Inferior parietal cortex (tissue), 1 donor: ENCODE data around the gene RNU1-2.
"Not testable (repeated sequence)": the region's sequence is repeated elsewhere in the genome, so short reads cannot be mapped to it uniquely, and the experiment has no call there.

Source experiments
- DNase-seq: peaks from one replicate; pipeline ENCODE4 v3.0.0-alpha.2; 2016; ENCODE audit errors: extremely low spot score

RNU1-2 gene

DNA sequence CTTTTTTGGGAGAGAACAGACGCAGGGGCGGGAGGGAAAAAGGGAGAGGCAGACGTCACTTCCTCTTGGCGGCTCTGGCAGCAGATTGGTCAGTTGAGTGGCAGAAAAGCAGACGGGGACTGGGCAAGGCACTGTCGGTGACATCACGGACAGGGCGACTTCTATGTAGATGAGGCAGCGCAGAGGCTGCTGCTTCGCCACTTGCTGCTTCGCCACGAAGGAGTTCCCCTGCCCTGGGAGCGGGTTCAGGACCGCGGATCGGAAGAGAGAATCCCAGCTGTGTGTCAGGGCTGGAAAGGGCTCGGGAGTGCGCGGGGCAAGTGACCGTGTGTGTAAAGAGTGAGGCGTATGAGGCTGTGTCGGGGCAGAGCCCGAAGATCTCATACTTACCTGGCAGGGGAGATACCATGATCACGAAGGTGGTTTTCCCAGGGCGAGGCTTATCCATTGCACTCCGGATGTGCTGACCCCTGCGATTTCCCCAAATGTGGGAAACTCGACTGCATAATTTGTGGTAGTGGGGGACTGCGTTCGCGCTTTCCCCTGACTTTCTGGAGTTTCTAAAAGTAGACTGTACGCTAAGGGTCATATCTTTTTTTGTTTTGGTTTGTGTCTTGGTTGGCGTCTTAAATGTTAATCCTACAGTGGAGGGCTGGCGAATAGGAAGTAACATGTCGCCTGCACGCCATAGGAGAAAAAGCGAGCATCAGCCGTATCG, at the start of gene RNU1-2:
Gene RNU1-2, plus strand, starts transcription at position 383 of the 718 bp plus-strand sequence.
- DNase-seq: peak; percentile 86

DNA sequence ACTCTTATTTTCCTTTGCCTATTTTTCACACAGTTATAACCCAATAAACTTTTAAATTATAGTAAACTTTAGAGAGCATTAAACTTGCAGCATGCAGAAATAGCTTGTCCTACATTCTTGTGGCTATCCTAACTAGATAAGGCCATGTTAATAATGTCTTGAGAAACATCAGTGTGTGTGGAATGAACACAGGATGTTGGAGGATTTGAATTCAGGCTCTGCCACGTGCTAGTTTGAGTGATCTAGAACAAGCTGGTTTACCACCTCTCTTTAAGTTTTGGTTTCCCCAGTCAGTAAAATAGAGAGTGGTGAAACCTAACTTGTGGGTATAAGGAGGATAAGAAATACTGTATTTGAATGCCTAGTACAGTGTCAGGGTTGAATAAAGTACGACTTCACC, 39.6 kb upstream of the RNU1-2 start:
- DNase-seq: not testable (repeated sequence)

DNA sequence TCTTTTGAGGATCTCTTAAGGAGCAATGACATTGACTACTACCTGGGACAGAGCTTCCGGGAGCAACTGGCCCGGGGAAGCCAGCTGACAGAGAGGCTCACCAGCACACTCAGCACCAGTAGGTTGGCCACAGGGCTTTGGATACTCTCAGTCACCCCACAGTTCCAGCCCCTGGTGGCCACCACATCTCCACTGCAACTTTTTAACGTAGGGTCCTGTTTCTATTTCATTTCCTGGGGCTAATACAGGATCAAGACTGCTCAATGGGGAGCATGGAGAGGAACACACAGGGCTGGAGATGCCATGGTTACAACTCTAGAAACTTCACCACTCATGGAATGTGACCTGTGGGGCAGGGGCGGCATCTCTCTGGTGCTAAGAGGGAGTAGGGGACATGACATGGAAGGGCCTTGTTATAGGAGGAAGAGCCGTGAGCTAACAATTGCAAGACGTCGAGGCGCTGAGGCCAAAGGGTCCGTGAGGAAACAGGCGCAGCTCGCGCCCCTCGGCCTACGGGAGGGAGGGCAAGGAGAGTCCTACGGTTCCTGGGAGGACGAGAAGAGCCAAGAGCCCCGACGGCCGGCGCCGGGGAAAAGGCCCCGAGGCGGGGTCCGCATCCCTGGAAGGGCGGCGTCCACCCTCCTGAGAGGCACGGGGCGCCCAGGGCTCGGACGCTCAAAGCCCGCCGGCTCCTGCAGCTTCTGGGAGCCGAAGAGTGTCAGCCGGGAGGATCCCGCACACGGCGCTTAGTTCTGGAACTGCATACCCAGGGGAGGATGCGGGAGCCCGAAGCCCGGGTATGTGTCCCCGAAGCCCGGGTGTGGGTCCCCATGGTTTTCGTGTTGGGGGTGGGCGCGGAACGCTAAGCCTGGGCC, 36.4 kb upstream of the RNU1-2 start:
- not testable (repeated sequence) for DNase-seq

DNA sequence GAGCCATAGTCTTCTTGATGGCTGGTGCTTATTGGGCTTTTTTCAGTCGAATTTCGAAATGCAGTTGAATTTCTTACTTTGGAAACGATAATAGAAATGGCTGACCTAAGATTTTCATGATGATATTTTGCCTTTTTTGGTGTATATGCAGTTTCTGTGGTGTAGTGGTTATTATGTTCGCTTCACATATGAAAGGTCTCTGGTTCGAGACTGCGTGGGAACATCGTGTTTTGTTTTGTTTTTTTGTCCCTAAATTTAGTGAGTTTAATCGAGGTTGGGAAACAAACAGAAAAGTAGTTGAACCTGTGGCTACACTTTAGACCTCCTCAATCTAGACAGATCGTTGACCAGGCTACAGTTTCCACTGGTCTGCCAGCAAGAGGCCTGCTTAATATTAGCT, 35.7 kb upstream of the RNU1-2 start:
- DNase-seq: not testable (repeated sequence)

DNA sequence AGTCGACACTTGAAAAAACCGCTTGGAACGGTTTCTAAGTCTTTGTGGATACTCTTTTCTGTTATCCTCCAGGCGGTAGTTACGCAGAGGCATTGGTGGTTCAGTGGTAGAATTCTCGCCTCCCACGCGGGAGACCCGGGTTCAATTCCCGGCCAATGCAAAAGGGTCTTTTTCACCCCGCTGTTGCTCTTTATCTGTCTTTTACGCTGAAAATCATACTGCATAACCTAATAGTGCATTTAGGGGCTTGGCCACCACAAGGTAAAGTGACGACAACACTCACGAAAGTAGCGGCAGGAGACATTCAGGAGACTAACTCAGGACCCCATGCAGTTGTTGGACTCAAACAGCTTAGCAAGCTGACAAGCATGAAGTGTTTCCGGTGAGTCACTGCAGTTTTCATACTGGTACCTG, 33.9 kb upstream of the RNU1-2 start:
- not testable (repeated sequence) for DNase-seq

DNA sequence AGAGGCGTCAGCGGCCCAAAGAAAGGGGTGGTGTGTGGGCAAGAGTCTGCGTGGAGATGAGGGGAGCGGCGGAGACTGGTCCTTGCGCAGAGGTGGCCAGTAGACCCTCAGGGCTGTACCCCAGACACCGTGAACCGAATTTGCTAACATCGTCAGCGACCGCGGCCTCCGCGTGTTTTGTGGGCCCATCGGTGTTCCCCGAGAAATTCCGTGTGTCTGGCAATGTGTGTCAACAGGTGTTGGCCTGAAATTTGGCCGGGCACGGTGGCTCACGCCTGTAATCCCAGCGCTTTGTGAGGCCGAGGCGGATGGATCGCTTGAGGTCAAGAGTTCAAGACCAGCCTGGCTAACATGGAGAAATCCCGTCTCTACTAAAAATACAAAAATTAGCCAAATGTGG, 33.4 kb upstream of the RNU1-2 start:
- not testable (repeated sequence) for DNase-seq

DNA sequence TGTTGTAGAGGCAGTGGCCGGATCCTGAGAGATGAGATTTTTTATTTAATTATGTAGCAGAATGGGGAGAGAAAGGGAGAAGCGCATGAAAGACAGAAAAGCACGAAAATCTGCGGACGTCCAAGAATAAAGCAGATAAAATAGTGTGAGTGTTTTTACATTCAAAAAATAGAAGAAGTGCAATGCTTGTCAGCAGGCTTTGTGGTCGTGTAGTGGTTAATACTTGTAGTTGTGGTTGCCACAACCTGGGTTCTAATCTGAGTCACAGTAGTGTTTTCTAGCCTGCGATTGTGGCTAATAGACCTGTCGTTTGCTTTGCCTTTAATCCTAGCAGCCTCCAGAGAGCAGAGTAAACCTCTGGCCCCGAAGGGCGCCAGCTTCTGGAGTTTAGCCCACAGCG, 32.8 kb upstream of the RNU1-2 start:
- DNase-seq: not testable (repeated sequence)

DNA sequence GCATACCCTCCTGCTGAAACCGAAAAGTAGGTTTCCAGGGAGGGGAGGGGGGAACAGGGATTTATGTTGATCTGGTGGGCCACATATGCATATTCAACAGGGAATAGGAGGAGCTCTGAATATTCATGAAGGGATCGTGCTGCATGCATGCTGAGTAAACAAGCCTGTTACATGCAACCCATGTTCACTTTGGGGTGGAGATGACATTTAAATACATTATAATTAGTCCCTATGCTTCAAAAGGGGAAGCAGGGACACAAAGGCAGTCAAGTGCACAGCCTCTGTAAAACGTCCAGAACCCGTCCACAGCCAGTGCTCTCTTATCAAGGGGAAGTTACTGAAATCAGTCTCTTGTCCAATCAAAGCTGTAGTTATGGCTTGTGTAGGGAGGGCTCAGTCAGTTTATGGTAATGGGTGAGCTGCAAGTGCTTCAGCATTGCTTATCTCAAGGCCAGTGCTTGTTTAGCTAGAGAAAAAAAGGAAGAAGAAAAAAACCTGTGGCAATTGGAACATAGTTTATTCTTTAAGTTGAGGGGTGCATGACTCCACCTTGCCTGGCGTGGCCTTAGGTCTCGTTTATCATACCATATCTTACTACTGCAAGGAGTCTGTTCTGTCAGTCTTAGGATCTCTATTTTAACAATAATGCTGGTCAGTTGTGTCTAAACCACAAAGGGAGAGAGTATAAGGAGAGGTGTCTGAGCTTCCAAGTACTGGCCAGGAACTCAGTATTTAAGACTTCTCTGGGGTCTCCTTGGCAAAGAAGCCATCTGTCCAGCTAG, 28.7 kb upstream of the RNU1-2 start:
- DNase-seq: not testable (repeated sequence)

DNA sequence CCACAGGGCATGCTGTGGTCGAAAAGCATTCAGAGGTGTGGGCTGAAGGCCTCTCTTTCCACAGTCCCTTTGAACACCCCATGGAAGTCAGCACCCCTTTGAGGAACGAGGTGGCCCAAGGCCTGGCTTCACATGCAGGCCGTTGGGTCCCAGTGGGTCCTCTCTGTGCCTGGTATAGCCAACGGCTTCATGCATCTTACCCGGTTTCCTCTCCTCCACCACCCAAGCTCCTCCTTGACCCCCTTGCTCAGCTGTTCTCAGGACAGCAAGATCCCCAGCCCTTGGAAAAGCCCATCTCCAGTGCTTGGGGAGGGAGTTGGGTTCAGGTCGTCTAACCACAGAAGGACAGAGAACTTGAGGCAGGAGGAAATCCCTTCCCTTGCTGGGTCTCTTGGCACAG, 27.0 kb upstream of the RNU1-2 start:
- DNase-seq: not testable (repeated sequence)

DNA sequence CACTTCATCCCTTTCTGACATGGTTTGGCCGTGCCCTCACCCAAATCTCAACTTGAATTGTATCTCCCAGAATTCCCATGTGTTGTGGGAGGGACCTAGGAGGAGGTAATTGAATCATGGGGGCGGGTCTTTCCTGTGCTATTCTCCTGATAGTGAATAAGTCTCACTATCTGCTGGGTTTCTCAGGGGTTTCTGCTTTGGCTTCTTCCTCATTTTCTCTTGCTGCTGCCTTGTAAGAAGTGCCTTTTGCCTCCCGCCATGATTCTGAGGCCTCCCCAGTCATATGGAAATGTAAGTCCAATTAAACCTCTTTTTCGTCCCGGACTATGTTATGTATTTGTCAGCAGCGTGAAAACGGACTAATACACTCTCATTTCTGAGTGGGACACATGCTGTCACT, 25.8 kb upstream of the RNU1-2 start:
- DNase-seq: not testable (repeated sequence)

DNA sequence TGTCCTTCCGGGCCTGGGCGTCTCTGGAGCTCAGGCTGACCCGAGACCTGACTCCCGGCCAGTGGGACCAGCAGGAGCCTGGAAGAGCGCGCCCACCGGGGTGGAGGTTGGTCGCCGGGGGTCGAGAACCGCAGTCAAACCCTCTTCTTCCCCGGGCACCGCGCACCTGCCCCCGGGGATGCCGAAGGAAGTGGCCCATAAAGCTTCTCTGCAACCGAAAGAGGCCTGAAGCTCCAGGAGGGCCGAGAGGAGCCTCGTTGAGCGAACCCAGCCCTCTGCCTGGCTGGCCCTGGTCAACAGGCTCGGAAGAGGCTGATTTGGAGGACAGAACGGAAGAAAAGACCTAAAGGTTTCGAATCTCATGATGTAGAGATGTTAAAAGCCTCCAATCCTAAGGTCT, 24.6 kb upstream of the RNU1-2 start:
- not testable (repeated sequence) for DNase-seq

DNA sequence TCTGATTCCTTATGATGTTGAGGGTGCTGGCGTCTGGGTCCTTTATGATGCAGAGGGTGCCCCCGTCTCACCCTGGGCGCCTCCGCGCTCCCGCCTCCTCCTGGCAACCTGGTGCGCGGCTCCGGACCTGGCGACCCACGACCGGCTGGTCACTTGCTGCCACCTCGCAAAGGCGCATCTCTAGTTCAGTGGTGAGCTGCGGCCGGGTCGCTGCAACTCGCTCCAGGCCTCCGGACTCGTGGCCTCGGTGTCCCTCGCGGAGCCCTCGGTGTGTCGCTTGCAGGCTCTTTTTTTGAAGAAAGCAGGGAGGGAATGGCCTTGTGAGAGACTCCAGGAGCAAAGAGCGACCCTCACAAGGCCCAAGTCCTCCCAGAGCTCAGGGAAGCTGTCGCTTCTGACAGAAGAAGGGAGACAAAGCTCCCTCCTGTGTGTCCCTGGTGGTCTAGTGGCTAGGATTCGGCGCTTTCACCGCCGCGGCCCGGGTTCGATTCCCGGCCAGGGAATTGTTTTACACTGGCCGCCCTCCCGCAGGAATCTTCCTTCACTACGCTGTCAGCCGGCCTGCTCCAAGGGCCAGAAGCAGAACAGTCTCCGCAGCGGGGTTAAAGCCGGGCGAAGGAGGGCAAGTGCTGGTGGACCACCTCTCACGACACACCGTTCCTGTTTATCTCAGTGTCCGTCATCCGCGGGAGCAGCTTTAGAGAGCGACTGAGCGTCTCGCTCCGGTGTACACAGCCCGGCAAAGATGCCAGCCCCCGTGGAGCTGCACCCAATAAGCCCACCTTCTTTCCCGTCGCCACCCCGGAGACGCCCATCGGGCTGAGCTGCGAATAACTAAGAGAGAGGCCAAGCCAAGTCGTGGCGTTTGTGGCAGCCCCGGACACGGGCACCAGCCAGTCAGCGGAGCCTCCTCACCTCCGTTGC, 23.4 kb upstream of the RNU1-2 start:
- peak; percentile 40 for DNase-seq

DNA sequence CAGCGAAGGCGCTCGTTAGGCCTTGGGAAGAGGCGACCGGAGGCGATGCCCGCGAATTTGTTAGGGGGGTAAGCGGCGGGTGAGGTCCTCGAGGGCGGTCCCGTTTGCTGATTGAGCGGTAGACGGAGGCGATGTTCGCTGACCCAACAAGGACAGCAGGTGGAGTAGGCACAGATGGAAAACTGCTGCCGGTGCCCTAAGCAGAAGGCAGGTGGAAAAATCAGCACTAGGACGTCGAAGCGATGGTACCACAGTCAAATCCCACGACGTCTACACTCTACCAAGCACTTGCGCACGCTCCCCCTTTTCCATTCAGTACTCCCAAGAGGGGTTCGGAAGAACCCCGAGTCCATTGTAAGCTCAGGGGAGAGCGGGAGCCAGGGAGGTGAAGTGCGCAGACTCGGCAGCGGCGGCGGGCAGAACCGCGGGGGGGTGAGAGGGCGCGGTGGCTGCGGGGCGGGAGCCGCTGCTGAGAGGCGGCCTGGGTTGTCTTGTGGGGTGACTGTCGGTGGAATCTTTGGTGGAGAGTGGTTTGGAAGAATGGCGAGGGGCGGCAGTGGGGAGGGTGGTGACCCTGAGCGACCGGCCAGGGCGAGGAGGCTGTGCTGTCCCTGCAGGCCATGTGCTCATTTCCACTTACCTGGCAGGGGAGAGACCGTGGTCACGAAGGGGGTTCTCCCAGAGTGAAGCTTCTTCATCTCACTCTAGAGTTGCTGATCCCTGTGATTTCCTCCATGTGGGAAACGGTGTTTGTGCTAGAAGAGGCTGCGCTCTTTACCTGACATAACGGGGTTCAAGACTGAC, 22.5 kb upstream of the RNU1-2 start:
- DNase-seq: not testable (repeated sequence)

DNA sequence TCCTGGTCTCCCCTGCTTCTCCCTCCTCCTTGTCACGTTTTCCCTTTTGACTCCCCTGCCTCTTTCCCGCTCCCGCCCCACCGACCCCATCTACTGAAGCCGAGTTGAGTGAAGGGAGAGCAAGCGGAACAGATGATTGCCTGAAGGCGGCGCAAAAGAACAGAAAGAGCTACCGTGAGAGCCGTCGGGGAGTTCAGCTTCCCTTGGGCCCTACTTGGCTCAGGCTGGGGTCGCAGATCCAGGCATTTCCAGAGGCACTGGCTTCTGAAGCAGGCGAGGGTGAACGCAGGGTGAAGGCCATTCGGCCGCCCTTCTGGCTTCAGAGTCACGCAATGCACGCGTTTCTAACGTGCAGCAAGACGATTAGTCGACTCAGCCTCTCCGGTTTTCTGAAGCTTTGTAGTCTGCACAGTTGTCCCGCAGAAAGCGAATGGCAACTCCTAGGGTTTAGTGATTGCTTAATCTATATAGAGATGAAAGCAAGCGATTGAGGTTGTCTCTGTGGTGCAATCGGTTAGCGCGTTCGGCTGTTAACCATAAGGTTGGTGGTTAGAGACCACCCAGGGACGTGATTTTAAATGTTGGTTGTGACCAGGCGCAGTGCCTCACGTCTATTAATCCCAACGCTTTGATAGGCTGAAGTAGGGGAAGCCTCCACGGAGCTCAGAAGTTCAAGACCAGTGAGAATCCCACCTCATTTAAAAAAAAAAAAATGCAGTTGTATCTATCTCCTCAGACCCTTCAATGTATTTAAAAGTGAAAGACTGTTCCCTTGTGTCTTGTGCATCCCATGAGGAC, 20.6 kb upstream of the RNU1-2 start:
- DNase-seq: not testable (repeated sequence)

DNA sequence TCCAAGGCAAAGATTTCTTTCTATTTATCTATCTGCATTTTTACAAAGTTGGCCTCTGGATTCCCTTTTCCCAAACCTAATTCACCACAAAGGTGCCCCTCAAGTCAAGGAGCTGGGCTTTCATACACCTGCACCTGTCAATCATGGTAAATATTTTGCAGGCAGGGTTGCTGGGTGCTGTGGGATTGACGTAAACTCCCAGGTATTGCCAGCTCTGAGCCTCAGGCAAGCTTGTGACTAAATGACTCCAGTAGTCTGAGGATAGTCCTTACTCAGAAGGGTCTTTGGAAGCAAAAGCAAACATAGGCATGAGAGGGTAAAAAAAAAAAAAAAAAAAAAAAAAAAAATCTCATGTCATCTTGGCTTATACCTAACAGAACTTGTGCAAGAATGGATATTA, 14.0 kb upstream of the RNU1-2 start:
- not testable (repeated sequence) for DNase-seq

DNA sequence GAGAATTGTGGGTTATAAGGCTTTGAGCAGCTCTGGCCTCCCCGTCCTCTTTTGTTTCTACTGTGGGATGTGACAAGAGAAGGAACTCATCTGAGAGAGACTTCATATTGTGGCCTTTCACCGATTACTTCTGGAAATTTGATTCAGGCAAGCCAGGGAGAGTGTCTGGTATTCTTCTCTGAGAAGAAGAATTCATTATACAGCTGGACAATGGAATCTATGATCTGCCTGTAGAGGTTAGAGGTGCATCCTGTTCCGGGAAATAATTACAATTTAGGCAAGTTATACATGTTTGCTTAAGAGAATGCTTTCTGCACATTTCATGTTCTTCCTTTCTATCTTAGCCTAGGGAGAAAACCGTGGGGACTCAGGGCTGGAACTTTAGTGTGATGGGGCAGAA, 12.8 kb upstream of the RNU1-2 start:
- no peak for DNase-seq

DNA sequence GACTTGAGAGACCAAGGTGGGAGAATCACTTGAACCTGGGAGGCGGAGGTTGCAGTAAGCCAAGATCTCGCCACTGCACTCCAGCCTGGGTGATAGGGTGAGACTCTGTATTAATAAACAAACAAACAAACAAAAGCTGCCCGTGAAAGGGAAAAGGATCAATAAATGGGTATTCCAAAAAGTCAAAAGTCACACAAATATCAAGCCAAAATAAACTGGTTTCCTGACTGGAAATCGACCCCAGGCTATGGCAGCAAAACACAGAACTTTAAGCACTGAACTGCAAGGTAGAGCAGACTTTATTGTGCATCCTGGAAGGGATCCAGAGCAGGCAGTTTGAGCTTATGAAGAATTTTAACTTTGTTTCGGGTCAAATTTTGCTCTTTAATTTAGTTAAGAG, 11.3 kb upstream of the RNU1-2 start:
- not testable (repeated sequence) for DNase-seq

DNA sequence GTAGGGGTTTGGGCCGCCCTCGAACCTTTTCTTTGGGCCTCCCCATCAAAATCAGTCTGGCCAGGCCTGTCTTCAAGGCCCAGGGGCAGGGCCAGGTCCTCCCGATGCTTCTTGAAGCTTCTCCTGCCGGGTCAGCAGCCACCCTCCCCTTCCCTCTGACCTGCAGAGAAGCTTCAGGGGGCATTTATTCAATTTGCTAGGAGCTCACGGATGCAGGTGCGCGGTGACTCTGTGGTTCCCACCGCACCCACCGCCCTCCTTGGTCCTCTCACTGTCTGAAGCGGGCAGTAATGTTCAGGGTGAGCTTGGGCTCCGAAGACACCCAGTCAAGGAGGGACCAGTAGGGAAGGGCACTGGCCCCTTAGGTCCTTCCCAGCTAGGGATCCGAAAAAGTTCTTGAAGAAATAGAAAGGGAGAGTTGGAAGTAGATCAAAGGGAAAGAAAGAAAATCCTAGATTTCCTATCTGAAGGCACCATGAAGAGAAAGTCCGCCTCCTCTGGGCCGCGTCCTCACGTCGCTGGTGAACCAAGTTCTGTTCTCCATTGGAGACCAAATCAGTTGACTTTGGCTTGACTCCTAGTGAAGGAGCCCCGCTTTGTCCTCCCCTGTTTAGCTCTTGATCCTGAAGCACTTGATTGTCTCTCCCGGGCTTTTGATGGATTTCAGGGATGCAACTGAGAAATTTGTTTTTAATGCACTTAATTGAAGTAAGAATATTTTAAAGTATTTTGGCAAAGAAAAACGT, 8.7 kb upstream of the RNU1-2 start:
- DNase-seq: no peak
